Measurements from ENCODE around the gene SLC25A51.

GRCh38 chr9:37927132-37927531 is 23.2 kb upstream of the SLC25A51 start:
- TF ChIP-seq YY1 (IDR thresholded peaks at IDR 0.05; ENCODE audit: low read depth) (no peak), REST (IDR thresholded peaks at IDR 0.05; ENCODE audit: low read depth) (no peak), FOXM1 (IDR thresholded peaks at IDR 0.05; ENCODE audit: borderline replicate concordance, low read depth) (no peak), TAF1 (IDR thresholded peaks at IDR 0.05; ENCODE audit: low read depth) (no peak), EP300 (IDR thresholded peaks at IDR 0.05; ENCODE audit: borderline replicate concordance) (no peak), TEAD4 (IDR thresholded peaks at IDR 0.05) (no peak), RAD21 (IDR thresholded peaks at IDR 0.05; ENCODE audit: low read depth) (no peak), MAX (IDR thresholded peaks at IDR 0.05) (no peak)
